ENCODE measurements around the gene GPR27. TPM values are rescaled to one million over a fixed set of nuclear protein-coding genes. Genes with fewer than 3 reads are reported as not detected.

Gene GPR27
- 1 to 10 TPM in 1 of 3 donors, under 1 TPM in 1, not detected in 1; 0.14 to 2.8 TPM for total RNA-seq
- 0.14 TPM for total RNA-seq (2013)

- intact Hi-C loops (cut with micrococcal nuclease), result no loop called here
- Histone ChIP-seq H3K4me1 (ENCODE audit: control insufficient read depth, insufficient read depth, low read length) (peaks cover 4% of the 10 kb centered on the region), H3K27ac (ENCODE audit: low read length) (no peak within 1 kb of the TSS), H3K27me3 (ENCODE audit: control insufficient read depth, insufficient read depth, low read length) (peaks cover 15% of the 10 kb centered on the region), H3K4me3 (ENCODE audit: low read length) (no peak within 1 kb of the TSS), H3K9me3 (ENCODE audit: control insufficient read depth, insufficient read depth, low read length) (no peaks in the 10 kb centered on the region), H3K36me3 (ENCODE audit: control insufficient read depth, insufficient read depth, low read length) (no peaks in the 10 kb centered on the region)
- DNase-seq, result peak in 1 of 2 donors; percentile 45
- Mint-ChIP-seq H3K27ac (no peak within 1 kb of the TSS), H3K9me3 (no peaks in the 10 kb centered on the region), H3K36me3 (no peaks in the 10 kb centered on the region), H3K4me1 (no peaks in the 10 kb centered on the region), H3K4me3 (peak within 1 kb of the TSS; percentile 70), H3K27me3 (ENCODE audit: low read depth in 2 of 2) (peaks cover 51 to 60% of the 10 kb centered on the region in 2 donors)
- TF ChIP-seq CTCF (IDR thresholded peaks at IDR 0.05), result no peak
- peak; percentile 46 to 52 (median 48) for ATAC-seq
- under 1% methylated on average over 131 of the region's 131 CpGs for WGBS (ENCODE audit: insufficient coverage)
Measured at GRCh38 chr3:71753701-71754609, at the start of gene GPR27. GPR27 (plus strand) TSS chr3:71753855; CDS start chr3:71754050, 195 bp downstream.

- H3K27ac ChIP-seq (ENCODE audit: low read length), result no peak overlapping the region
- peaks cover 5% of the 10 kb centered on the region for H3K36me3 ChIP-seq (ENCODE audit: control insufficient read depth, insufficient read depth, low read length)
- no peak for ATAC-seq
- no peak overlapping the region for H3K4me3 Mint-ChIP-seq
- no peak for DNase-seq
- H3K36me3 Mint-ChIP-seq, result no peaks in the 10 kb centered on the region
- H3K4me1 Mint-ChIP-seq, result peaks cover 77 to 86% of the 10 kb centered on the region in 2 donors
- peaks cover 38% of the 10 kb centered on the region for H3K4me1 ChIP-seq (ENCODE audit: control insufficient read depth, insufficient read depth, low read length)
- no peaks in the 10 kb centered on the region for H3K9me3 ChIP-seq (ENCODE audit: control insufficient read depth, insufficient read depth, low read length)
- H3K27me3 ChIP-seq (ENCODE audit: control insufficient read depth, insufficient read depth, low read length), result no peaks in the 10 kb centered on the region
- peak overlapping the region; percentile 11 to 93 for H3K27ac Mint-ChIP-seq
- intact Hi-C loops (cut with micrococcal nuclease), result loop anchor here (10.0 kb wide), 1 partner anchor 1140 kb away; the partner anchor contains the start of gene SHQ1
- H3K4me3 ChIP-seq (ENCODE audit: low read length), result no peak overlapping the region
- no peaks in the 10 kb centered on the region for H3K9me3 Mint-ChIP-seq
- TF ChIP-seq CTCF (IDR thresholded peaks at IDR 0.05), result no peak
- no peaks in the 10 kb centered on the region for H3K27me3 Mint-ChIP-seq (ENCODE audit: low read depth in 2 of 2)
Measured at GRCh38 chr3:71704915-71705314, 48.7 kb upstream of the GPR27 start.

GRCh38 chr3:71705681-71706080 lies 48.0 kb upstream of the GPR27 start:
- no peak overlapping the region for H3K27ac ChIP-seq (ENCODE audit: low read length)
- no peaks in the 10 kb centered on the region for H3K9me3 ChIP-seq (ENCODE audit: control insufficient read depth, insufficient read depth, low read length)
- Mint-ChIP-seq H3K27ac (peak overlapping the region; percentile 11 to 93), H3K4me1 (peaks cover 82 to 88% of the 10 kb centered on the region in 2 donors), H3K9me3 (no peaks in the 10 kb centered on the region), H3K4me3 (no peak overlapping the region), H3K36me3 (no peaks in the 10 kb centered on the region), H3K27me3 (ENCODE audit: low read depth in 2 of 2) (no peaks in the 10 kb centered on the region)
- H3K27me3 ChIP-seq (ENCODE audit: control insufficient read depth, insufficient read depth, low read length), result no peaks in the 10 kb centered on the region
- intact Hi-C loops (cut with micrococcal nuclease), result loop anchor here (10.0 kb wide), 1 partner anchor 1139 kb away; the partner anchor contains the start of gene SHQ1
- WGBS (ENCODE audit: insufficient coverage), result 86% methylated on average over 5 of the region's 5 CpGs
- TF ChIP-seq CTCF (IDR thresholded peaks at IDR 0.05), result no peak
- H3K4me1 ChIP-seq (ENCODE audit: control insufficient read depth, insufficient read depth, low read length), result peaks cover 43% of the 10 kb centered on the region
- no peak overlapping the region for H3K4me3 ChIP-seq (ENCODE audit: low read length)
- ATAC-seq, result no peak
- no peak for DNase-seq
- peaks cover 7% of the 10 kb centered on the region for H3K36me3 ChIP-seq (ENCODE audit: control insufficient read depth, insufficient read depth, low read length)

Measured in natural killer cell (primary cell).